Measurements from ENCODE around the gene TMF1.

- no peak for TF ChIP-seq CTCF (conservative IDR thresholded peaks at IDR 0.05 in 1 of 2, IDR thresholded peaks at IDR 0.05 in 1 of 2; ENCODE audit: low read depth in 1 of 2, low read length in 2 of 2)
- TF ChIP-seq EZH2 (IDR thresholded peaks at IDR 0.05; ENCODE audit: low read length, missing control alignments), result no peak
Measured at GRCh38 chr3:69084326-69085167, 32.4 kb upstream of the TMF1 start, which contains the start of gene ARL6IP5.
